Stromal cell of bone marrow (primary cell): ENCODE data around the gene PRUNE2.

Experiments
- DNase-seq: peaks from one replicate; pipeline ENCODE4 v3.0.0-alpha.2; 2012; ENCODE audit warnings: low read depth

PRUNE2 gene

GRCh38 chr9:76628155-76628554 is 277.8 kb downstream of the PRUNE2 start:
- DNase-seq = no peak

- no peak for DNase-seq
These were observed 278.9 kb downstream of the PRUNE2 start for GRCh38 chr9:76626980-76627379.

- no peak for DNase-seq
These were observed 279.8 kb downstream of the PRUNE2 start for GRCh38 chr9:76626141-76626540.

- no peak for DNase-seq
These were observed 281.4 kb downstream of the PRUNE2 start for GRCh38 chr9:76624391-76625048.

DNA sequence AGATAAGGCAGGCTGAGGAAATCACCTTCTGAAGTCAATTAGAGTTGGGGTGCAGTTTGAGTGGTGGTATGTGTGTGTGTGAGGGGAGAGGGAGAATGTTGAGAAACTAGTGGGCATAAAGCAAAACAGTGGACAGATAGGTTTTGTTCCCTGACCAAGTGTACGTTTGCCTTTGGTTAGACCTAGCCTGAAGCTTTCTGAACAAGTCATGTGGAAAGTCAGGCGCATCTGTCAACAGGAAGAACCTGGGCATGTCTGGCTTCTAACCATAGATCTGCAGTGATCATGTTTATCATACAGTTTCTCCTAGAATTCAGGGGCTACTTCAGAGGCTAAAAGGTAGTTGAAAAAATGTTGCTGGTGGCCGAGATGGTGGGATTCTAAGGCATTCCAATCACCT is 284.9 kb downstream of the PRUNE2 start:
- DNase-seq = no peak

GRCh38 chr9:76620581-76620980 is 285.3 kb downstream of the PRUNE2 start:
- no peak for DNase-seq

- DNase-seq = no peak
These were observed 286.3 kb downstream of the PRUNE2 start for GRCh38 chr9:76619640-76620039.

DNA sequence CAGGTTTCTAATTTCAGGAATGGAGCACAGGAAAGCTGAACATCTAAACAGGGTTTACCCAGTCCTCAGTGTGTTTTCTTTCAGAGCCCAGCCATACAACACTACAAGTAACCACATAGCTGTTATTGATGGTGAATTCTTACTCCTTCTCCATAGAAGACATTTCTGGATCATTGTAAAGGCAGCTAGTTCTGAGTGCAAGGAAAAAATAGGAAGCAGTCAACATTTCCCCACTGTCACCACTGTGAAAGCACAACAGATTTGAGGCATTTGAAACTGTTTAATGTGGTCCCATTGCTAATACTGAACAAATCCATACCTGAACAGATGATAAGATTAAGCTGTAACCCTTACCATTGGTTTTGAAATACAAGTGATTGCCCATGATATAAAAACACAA is 286.7 kb downstream of the PRUNE2 start:
- DNase-seq = no peak

DNA sequence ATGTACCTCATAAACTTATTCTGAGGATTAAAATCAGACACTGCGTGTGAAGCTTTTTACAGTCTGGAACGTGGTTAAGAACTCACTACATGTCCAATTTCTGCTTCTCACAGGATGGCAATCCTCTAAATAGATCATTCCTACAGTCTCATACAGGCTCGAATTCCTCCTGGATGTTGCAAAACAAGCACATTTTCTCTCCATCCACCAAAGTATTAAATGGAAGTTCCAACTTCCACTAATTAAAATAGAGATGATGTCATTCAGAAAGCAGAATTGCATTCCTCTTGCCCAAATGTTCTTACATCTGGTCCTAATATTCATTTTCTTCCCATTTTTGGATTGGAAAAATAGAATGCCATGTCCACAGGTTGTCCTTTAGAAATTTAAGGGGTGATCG is 287.2 kb downstream of the PRUNE2 start:
- DNase-seq = peak; percentile 60

DNA sequence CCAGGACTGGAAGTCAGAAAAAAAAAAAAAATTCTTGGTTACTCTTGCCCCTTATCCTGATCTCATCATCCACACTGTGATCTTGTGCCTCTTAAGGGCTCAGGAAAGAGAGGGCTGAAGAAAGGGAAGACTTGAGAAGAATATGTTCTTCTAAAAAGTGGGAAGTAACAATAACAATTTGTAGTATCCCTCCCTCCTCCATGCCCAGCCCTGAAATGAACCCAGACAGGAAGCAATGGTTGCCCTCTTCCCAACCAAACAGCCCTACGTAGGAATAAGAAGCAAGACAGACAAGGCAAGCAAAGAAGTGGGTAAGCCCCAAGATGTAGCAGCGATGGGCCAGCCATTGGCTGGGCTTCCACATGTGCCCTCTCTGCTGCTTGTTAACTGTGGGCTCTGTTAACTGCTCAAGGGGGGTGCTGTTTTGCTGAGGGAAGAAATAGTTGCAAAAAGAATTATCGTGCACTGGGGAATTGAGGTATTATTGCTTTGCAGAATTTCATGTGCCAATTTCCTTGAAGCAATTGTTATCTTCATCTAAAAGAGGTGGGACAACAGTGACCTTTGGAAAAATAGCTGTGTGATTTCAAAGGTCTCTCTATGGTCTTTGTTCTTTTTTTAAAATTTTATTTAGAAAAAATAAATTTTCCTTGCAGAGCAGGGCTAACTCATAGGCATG is 288.3 kb downstream of the PRUNE2 start:
- no peak for DNase-seq

GRCh38 chr9:76616780-76617179 is 289.1 kb downstream of the PRUNE2 start:
- DNase-seq = no peak

DNA sequence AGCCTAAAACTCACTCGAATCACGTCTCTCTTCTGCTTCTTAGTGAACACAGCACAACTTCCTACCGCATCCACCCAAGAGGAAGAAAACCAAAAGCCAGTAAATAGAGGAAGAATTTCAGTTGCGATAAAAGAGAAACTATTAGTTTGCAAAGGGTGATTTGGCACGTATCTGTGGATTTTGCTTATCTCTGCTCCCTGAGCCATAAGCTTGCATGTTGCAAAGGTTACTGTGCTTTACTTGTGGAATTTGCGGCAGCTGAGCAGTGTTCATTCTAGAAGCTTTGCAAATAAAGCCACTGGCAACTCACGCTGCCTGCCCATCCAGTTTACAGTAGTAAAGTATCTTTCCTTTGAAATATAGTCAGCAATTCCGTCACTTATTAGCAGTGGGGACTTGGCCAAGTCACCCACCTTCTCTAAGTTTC is 290.7 kb downstream of the PRUNE2 start:
- DNase-seq = no peak

DNA sequence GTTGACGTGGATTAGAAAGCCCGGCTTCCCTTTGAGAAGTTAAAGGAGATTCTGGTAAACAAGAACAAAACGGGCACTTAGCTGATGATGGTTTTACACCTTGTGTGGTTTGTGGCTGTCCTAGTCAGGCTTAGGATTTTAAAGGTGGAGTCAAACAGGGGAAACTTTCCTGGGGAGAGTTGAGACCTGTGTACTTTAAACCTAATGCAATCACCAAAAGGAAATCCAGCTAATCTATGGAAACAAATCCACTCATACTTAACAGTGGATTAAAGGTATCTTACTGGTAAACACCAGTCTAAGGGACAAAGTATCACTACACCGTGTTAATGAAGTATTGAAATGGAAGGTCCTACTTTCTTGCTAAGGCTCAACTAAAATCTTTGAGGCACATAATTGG is 291.9 kb downstream of the PRUNE2 start:
- DNase-seq = no peak

DNA sequence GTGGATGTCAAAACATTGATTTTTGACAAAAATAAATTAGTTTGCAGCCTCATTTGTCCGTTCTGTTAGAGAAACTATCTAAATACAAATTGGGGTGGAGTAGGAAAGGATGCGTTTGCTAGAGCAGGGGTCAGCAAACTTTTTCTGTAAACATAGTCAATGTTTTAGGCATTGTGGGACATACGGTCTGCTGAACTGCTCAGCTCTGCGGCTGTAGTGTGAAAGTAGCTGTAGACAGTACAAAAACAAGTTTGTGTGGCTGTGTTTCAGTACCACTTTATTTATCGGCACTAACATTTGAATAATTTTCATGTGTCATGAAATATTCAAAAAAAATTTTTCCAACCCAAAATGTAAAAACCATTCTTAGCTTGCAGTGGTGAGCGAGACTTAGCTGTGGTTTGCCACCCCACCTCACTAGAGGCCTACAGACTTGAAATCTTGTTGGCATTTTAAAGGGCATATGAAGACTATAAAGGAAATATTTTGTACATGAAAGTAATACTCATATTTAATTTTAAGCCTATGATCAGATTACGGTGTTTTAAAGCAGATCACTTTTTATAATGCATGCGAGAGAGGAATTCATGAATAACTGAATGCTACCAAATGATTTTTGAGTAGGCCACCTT is 292.6 kb downstream of the PRUNE2 start:
- DNase-seq = no peak

DNA sequence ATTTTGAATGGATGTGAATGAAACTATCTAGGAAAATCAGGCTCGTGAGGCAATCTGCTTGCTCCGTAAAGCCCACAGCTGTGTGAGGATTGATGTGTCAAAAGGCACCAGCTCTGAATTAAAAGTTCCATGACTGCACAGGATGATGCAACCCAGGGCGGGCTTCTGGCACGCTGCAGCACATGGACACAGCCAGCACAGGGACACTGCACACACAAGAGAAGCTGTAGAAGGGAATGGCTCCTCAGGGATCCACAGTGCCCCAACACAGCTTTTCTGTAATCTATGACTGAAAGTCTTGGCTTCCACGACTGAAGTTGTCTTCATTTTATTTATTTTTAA is 295.9 kb downstream of the PRUNE2 start:
- DNase-seq = peak; percentile 87

DNA sequence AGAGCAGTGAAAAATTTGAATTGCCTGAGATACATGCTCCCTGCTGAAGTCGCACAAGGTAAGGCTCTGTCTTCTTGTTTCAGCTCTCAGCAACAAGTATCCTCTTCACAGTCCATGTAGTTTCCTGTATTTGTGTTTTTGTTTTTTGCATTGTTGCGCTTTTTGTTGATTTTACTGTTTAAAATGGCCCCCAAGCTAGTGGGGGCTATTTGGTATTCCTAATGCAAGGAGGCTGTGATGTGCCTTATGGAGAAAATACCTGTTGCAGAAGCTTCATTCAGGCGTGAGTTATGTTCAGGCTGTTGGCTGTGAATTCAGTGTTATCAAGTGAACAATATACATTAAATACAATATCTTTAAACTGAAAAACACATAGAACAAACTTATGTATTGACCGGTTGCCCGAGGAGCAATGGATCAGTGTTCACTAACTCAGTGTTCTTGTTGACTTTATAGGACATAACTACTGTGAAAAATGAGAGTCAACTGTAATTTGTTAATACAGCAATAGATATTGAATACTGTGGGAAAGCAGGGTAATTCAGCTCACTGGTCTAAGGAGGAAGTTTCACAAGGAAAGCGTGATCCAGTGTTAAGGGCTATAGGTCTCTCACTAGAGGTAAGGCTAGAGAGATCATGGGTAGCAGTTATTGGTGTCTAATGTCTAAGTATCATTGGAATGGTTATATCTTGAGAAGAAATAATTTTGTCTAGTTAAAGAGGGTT is 296.5 kb downstream of the PRUNE2 start:
- no peak for DNase-seq

- DNase-seq = no peak
These were observed 297.2 kb downstream of the PRUNE2 start for GRCh38 chr9:76608575-76609273.

DNA sequence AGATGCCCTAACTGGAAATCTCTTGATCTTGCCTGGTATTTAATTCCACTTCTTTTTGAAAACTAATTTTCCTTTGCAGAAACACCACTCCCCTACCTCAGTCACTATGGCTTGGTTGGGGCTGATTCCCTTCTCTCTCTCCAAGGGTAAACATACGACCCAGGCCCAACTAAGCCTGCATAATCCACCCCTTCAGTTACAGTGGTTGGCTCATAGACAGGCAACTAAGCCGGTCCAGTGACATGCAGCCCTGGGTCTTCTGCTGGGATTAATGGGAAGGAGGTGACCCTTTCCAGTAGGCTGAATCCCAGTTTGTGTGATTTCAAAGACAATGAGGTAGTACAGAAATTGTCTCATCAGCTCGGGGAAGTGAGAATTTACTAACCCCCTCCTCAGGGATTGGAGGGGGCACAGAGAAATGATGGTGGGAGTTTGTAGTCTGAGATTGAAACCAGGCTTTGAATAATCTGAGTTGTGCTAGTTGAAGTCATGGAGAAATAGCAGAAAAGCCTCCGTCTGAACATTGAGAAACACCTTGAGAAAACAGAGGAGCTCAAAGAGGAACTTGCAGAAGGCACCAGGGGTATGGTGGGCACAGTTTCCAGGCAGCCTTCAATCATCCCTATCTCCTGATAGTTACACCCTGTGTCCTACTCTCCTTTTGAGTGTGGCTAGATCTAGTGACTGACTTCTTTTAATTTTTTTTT is 298.0 kb downstream of the PRUNE2 start:
- no peak for DNase-seq

GRCh38 chr9:76605321-76605900 is 300.5 kb downstream of the PRUNE2 start:
- no peak for DNase-seq

GRCh38 chr9:76603931-76604570 is 301.9 kb downstream of the PRUNE2 start:
- DNase-seq = no peak

DNA sequence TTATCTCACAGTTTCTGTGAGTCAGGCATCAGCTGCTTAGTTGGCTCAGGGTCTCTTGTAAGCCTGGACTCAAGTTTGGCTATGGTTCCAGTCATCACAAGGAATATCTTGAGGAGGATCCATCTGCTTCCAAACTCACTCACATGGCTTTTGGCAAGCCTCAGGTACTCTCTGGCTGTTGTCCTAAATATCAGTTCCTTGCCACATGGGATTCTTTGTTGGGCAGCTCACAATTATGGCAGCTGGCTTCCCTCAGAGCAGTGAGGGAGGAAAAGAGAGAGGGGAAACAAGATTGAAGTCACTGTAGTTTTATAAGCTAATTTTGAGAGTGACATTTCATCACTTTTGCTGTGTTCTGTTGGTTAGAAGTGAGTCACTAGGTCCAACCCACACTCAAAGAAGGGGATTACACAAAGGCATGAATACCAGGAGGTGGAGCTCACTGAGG is 302.4 kb downstream of the PRUNE2 start:
- peak; percentile 76 for DNase-seq
